PFSK-1 (cell line): ENCODE measurements around the gene SH3RF1.

Source experiments
- POLR2AphosphoS5 ChIP-seq: IDR thresholded peaks from 2 replicates; pipeline ENCODE4 v1.6.1; 2012; ENCODE audit warnings: low read depth, mild to moderate bottlenecking, control low read depth, low read length, moderate library complexity
- SIN3A ChIP-seq: IDR thresholded peaks from 2 replicates; pipeline ENCODE4 v1.6.1; 2012; ENCODE audit warnings: mild to moderate bottlenecking, low read length, moderate library complexity, borderline replicate concordance; ENCODE audit not compliant: insufficient read depth
- TAF1 ChIP-seq: IDR thresholded peaks from 2 replicates; pipeline ENCODE4 v1.6.1; 2012; ENCODE audit warnings: low read length, control low read depth, borderline replicate concordance; ENCODE audit not compliant: insufficient read depth
- TF ChIP-seq, protein P1 (sequence below), 2 experiments: IDR thresholded peaks; 2 replicates each; pipeline versions ENCODE4 v1.6.1 to v1.8.0; 2011 to 2012; ENCODE audit warnings: low read depth in 2 of 2, low read length in 2 of 2, control low read depth in 1 of 2, inconsistent platforms in 1 of 2, mild to moderate bottlenecking in 1 of 2, moderate library complexity in 1 of 2; ENCODE audit not compliant: insufficient read depth in 1 of 2

- TF ChIP-seq, protein P1, sequence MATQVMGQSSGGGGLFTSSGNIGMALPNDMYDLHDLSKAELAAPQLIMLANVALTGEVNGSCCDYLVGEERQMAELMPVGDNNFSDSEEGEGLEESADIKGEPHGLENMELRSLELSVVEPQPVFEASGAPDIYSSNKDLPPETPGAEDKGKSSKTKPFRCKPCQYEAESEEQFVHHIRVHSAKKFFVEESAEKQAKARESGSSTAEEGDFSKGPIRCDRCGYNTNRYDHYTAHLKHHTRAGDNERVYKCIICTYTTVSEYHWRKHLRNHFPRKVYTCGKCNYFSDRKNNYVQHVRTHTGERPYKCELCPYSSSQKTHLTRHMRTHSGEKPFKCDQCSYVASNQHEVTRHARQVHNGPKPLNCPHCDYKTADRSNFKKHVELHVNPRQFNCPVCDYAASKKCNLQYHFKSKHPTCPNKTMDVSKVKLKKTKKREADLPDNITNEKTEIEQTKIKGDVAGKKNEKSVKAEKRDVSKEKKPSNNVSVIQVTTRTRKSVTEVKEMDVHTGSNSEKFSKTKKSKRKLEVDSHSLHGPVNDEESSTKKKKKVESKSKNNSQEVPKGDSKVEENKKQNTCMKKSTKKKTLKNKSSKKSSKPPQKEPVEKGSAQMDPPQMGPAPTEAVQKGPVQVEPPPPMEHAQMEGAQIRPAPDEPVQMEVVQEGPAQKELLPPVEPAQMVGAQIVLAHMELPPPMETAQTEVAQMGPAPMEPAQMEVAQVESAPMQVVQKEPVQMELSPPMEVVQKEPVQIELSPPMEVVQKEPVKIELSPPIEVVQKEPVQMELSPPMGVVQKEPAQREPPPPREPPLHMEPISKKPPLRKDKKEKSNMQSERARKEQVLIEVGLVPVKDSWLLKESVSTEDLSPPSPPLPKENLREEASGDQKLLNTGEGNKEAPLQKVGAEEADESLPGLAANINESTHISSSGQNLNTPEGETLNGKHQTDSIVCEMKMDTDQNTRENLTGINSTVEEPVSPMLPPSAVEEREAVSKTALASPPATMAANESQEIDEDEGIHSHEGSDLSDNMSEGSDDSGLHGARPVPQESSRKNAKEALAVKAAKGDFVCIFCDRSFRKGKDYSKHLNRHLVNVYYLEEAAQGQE (IDR thresholded peaks at IDR 0.05; ENCODE audit: insufficient read depth in 1 of 2, low read depth in 2 of 2, low read length in 2 of 2), result no peak
- TF ChIP-seq TAF1 (no peak), POLR2AphosphoS5 (no peak), SIN3A (no peak)
These were observed 44.9 kb downstream of the SH3RF1 start for GRCh38 chr4:169225812-169226211.
